NCI-H1092 (cell line): ENCODE results near the gene OXLD1.

Experiments
- DNase-seq: peaks from one replicate; lab custom pipeline; 2025; lab: John Stamatoyannopoulos, UW

The OXLD1 gene

GRCh38 chr17:81701288-81702071, 35.1 kb upstream of the OXLD1 start:
- no peak for DNase-seq

DNA sequence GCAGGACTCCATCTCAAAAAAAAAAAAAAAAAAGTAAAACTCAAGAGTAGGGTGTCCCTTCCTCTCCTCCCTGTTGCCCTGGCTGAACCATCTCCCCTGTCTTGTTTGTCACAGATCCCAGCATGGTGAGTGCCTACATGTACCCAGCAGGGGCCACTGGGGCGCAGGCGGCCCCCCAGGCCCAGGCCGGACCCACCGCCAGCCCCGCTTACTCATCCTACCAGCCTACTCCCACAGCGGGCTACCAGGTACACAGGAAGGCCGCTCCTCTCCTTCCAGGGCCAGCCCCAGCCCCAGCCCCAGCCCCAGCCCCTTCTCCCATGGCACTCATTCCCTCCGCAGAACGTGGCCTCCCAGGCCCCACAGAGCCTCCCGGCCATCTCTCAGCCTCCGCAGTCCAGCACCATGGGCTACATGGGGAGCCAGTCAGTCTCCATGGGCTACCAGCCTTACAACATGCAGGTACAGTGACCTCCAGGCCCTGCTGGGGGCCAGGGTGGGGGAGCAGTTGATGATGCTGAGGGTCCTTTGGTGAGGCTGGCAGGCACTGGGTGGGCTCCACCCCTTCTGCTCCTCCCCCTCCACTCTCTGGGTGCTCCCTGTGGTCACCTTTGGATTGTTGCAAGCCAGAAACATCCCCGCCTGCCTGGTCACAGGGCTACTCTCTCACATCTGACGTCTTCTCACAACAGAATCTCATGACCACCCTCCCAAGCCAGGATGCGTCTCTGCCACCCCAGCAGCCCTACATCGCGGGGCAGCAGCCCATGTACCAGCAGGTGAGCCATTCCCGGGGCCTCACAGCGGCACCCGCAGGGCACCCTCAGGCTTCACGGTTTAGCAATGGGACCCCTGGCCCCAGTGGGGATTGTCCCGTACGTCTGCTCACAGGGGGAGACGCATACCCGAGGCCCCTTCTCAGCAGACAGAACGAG, 34.2 kb upstream of the OXLD1 start:
- no peak for DNase-seq

DNA sequence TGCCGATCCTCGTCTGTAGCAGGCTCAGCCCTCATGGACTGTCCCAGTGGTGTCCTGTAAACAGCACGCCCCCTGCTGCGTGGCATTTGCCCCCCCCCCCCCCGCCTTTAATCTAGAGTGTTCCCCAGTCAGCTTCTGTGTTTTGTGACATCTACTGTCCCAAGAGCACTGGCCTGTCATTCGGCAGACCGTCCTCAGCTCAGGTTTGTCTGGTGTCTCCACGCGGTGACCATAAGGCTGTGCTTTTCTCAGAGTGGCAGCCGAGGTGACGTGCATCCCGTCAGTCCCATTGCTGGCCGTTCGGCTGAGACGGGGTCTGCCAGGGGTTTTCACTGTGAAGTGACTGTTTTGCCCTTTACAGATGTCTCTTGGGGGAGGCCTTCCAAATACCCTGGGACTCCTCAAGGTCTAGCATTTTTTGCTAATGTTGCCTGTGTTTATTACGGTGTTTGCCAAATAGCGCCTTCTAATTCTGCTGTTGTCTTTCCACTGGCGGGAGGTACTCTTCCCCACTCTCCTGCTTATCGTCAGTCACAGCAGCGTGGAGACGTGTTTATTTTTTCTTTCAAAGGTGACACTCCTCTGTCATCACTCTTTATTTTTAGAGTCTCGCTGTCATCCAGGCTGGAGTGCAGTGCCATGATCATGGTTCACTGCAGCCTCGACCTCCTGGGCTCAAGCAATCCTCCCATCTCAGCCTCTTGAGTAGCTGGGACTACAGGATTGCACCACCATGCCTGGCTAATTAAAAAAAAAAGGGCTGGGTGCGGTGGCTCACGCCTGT, 31.0 kb upstream of the OXLD1 start:
- no peak for DNase-seq

GRCh38 chr17:81696218-81696941, 30.0 kb upstream of the OXLD1 start:
- DNase-seq: no peak

DNA sequence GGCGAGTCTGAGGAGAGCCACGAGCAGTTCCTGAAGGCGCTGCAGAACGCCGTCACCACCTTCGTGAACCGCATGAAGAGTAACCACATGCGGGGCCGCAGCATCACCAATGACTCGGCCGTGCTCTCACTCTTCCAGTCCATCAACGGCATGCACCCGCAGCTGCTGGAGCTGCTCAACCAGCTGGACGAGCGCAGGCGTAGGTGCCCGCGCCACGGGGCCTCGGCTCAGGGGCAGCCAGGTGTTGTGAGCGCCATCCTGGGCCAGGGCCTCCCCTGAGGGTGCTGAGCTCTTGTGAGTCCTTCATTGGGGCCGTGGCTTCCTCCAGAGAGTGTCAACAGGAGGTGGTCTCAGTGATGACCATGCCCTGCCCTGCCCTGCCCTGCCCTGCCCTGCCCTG, 29.4 kb upstream of the OXLD1 start:
- DNase-seq: no peak

DNA sequence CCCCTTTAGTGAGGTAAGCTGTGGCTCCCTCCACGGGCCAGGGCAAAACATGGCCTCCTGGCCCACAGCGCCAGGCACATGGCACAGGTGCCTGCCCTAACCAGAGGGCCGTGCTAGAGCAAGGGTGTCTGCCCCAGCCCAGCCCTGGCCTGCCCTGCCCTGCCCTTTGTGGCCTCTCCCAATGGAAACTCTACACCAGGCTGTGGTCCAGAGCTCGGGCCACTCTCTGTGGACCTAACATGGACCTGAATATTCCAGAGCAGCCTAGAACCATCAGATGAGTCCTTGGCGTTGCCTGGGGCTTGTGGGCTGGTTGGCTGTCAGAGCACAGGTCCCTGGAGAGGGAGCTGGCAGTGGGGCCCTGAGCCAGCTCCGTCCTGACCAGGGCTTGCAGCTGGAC, 28.8 kb upstream of the OXLD1 start:
- no peak for DNase-seq

DNA sequence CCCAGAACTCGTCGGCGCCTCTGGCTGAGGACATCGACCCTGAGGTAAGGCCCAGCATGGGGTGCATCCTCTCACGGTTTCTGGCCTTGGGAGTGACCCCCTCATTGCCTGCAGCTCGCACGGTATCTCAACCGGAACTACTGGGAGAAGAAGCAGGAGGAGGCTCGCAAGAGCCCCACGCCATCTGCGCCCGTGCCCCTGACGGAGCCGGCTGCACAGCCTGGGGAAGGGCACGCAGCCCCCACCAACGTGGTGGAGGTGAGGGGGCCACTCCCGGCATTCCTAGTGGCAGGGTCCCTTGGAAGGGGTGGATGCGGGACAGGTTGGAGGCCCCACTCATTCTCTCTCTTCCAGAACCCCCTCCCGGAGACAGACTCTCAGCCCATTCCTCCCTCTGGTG, 28.4 kb upstream of the OXLD1 start:
- no peak for DNase-seq

- no peak for DNase-seq
These were observed 27.3 kb upstream of the OXLD1 start for GRCh38 chr17:81693509-81694210.

DNA sequence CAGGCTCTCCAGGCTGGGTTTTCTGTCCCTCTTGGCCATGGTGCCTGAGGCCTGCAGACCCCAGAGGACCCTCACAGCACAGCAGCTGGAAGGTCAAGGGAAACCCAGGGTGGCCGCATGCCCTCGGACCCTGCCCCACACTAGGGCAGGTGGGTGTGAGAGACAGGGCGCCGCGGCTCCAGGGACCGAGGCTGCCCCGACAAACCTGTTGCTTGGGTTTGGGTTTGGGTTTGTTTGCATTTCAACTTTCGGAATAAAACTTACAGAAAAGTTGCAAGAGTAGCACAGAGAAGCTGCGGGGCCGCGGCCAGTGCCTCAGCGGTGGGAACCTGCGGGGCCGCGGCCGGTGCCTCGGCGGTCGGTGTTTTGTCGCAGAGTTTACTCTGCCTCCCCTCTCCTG, 25.2 kb upstream of the OXLD1 start:
- DNase-seq: no peak

DNA sequence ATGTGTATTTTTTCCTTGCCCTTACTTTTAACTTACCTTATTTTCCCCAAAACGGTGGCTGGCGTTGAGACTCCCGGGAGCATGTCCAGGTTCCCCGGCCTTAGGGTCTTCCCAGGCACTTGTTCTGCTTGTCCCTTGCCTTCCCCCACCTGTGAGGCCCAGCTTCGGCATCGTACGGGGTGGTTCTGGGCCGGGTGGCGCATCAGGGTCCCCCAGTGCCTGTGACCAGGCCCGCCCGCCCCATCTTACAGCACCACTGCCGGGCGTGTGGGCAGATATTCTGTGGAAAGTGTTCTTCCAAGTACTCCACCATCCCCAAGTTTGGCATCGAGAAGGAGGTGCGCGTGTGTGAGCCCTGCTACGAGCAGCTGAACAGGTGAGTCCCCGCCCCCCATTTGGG, 24.8 kb upstream of the OXLD1 start:
- DNase-seq: no peak

GRCh38 chr17:81690549-81690948, 24.1 kb upstream of the OXLD1 start:
- DNase-seq: no peak

GRCh38 chr17:81690066-81690465, 23.7 kb upstream of the OXLD1 start:
- DNase-seq: no peak

- no peak for DNase-seq
These were observed 22.2 kb upstream of the OXLD1 start for GRCh38 chr17:81688616-81689015.

DNA sequence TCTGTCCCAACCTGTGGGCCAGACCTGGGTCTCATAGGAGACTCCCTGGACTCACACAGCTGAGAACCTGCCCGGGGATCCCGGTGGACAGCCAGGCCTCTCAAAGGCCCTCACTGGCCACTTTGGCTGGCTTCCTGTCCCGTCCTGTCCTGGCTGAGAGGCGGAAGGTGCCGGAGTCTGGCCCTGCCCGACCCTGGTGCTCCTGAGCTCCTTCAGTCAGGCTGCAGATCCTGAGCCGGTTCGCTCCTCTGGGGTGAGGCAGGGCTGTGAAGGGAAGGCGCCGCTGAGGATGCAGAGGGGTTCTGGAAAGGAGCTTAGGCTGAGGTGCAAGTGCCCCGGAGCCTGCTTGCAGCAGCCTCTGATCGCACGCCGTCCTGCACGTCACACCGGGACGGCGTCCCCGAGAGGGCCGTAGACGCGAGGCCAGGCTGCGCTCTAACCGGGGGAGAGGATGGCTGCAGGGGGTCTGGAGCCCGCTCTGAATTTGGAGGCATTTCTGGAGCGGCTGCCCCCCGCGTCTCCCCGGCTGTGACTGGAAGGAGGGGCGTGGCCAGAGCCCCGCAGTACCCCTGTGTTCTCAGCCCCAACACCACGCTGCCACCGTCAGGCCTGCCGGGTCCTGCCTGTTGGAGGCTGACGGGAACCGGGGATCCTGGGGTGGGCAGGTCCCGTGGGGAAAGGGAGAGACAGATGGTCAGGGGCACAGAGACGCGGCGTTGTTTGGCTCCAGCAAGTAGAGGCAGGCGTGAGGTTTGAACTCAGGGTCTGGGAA, 21.6 kb upstream of the OXLD1 start:
- DNase-seq: no peak

DNA sequence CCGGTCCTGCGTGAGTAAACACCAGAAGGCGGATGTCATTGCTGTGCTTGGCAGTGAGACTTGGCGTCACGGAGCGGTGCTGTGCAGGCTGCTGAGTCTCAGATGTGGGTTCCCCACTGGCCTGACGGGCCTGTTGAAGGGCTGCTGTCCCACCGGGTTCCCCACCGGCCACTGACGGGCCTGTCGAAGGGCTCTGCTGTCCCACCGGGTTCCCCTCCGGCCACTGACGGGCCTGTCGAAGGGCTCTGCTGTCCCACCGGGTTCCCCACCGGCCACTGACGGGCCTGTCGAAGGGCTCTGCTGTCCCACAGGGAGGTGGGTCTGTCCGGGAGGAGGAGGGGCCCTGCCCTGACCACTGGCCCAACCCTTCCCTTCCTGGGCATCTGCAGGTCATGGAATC, 20.2 kb upstream of the OXLD1 start:
- DNase-seq: no peak

DNA sequence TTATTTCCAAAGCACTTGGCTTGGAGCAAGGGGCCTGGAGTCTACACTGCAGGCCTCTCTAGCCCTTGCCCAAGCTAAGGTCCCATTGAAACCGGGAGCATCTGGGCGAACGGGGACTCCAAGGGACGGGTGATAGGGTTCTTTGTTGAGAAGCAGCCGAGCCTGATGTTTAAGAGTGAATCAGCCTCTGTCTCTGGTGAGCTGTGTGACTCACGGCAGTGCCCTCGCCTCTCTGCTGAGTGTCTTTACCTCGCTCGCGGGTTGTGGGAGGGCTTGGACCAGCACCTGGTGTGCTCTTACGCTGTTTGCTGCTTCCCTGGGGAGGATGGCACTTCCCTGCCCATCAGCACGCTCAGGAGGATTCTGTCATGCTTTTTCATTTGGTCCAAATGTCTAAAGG, 18.7 kb upstream of the OXLD1 start:
- no peak for DNase-seq

- DNase-seq: no peak
These were observed 18.1 kb upstream of the OXLD1 start for GRCh38 chr17:81684442-81684911.

- peak; percentile 99 for DNase-seq
These were observed 17.4 kb upstream of the OXLD1 start, which contains the start of the genes ARL16 and HGS for GRCh38 chr17:81683584-81684441. Gene ARL16, minus strand, starts transcription at chr17:81683797. Its CDS starts 44 bp downstream, at chr17:81683753. Gene HGS, plus strand, starts transcription at chr17:81684011. Its CDS starts 56 bp downstream, at chr17:81684067.

DNA sequence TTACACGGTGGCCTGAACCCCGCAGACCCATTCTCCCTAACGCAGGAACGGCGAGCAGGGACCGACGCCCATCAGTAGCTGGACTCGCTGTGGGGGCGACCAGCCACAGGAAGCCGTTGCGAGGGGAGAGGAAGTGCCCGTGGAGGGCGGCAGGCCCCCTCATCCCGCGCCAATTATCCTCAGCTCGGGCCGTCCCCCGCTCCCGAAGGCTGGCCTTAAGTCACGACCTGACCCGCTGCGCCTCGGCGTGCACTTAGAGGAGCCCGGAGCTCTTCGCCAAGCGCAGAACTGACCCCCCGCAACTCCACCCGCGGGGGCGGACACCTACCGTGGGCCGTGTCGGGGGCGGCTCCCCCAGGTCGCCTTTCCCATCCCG, 16.8 kb upstream of the OXLD1 start:
- no peak for DNase-seq
